ENCODE measurements around the gene MBNL1. TPM values are rescaled to one million over a fixed set of nuclear protein-coding genes. Genes with fewer than 3 reads are reported as not detected.

The MBNL1 gene
- total RNA-seq, 1 experiment from 2014 or later: 200 TPM

DNA sequence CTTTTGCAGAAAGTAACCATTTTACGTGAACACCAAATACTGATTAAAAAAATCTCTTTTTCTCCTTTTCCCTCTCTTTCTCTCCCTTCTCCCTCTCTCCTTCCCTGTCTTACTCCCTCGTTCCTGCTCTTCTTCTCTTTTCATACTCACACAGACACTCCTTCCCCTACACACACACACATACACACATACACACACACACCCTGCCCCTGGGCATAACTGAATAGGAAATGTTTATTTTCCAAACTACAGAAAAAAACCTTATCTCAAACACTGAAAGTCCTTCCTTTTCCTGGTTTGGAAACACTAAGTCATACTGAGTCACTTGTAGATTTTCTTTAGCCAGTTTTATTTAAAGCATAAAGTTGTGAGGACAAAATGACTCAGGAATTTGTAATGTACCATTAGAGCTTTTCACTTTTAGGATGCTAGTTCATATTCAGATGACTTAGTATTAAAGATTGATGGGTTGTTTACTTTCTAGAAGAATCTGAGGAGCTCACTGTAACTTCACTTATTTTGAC, 62.4 kb downstream of the MBNL1 start:
- Histone ChIP-seq H2AFZ (ENCODE audit: low read depth, low read length, poor library complexity, severe bottlenecking) (no peak overlapping the region), H3K4me3 (replicated peaks in 1 of 2; ENCODE audit: low read depth in 1 of 2, low read length in 2 of 2) (no peak overlapping the region), H3K27me3 (ENCODE audit: insufficient read depth, low read length) (no peaks in the 10 kb centered on the region), H3K9me3 (ENCODE audit: control insufficient read depth in 1 of 2, insufficient read depth in 1 of 2, low read depth in 1 of 2, low read length in 2 of 2) (no peaks in the 10 kb centered on the region), H4K20me1 (ENCODE audit: insufficient read depth) (0 out of 2 replicates have a peak, but pooled peaks cover 6% of the 10 kb centered on the region), H3K79me2 (ENCODE audit: insufficient read depth, low read length) (peaks cover 99% of the 10 kb centered on the region), H3K4me2 (ENCODE audit: low read length) (peak overlapping the region; percentile 60), H3K9me2 (ENCODE audit: insufficient read depth) (no peaks in the 10 kb centered on the region), H3K36me3 (ENCODE audit: control insufficient read depth in 1 of 2, insufficient read depth in 2 of 2, low read length in 2 of 2) (0 out of 4 replicates have a peak, but pooled peaks cover 0 to 3% of the 10 kb centered on the region in 2 experiments), H3K27ac (ENCODE audit: low read depth, low read length) (peak overlapping the region; percentile 60), H3K9ac (ENCODE audit: low read length) (peak overlapping the region; percentile 37), H3K4me1 (ENCODE audit: control insufficient read depth in 1 of 2, insufficient read depth in 2 of 2, low read length in 2 of 2) (peaks cover 50 to 53% of the 10 kb centered on the region in 2 experiments)
- POLR2A ChIA-PET: interaction anchor here (1.2 kb wide), 1 partner anchor 62 kb away, joined by 5 read pairs; the partner anchor contains the start of gene MBNL1
- intact Hi-C loops (cut with micrococcal nuclease): no loop called here
- peak; percentile 65 for DNase-seq (ENCODE audit: low read depth, low spot score)
- RAD21 ChIA-PET (ENCODE audit: low non-redundant PET in 1 of 2, low total read pairs in 2 of 2, uncharacterized antibody in 2 of 2, unreplicated experiment in 2 of 2): no interaction called here
- ATAC-seq: no peak
- BruUV-seq (replicated peaks): no TSS peak
- CTCF ChIA-PET: interaction anchor here (1.5 kb wide), 1 partner anchor 305 kb away, joined by 3 read pairs; no protein-coding TSS in a partner anchor
- TF ChIP-seq CBX3 (IDR thresholded peaks at IDR 0.05; ENCODE audit: low read depth): peak; percentile 79; the same call in 1 of the 2 replicates
- no peak for TF ChIP-seq CTCF (IDR thresholded peaks at IDR 0.05 in 2 of 3, conservative IDR thresholded peaks at IDR 0.05 in 1 of 3; ENCODE audit: borderline replicate concordance in 1 of 3, insufficient read depth in 1 of 3, low read depth in 2 of 3, low read length in 2 of 3)
- no peak for TF ChIP-seq EZH2phosphoT487 (IDR thresholded peaks at IDR 0.05; ENCODE audit: borderline replicate concordance)
- TF ChIP-seq ZFX (IDR thresholded peaks at IDR 0.05): no peak
- peak; percentile 29; the same call in 1 of the 2 replicates for TF ChIP-seq SIN3A (IDR thresholded peaks at IDR 0.05; ENCODE audit: low read depth)
- TF ChIP-seq EGR1 (IDR thresholded peaks at IDR 0.05; ENCODE audit: low read depth): peak; percentile 49; the same call in 1 of the 2 replicates
- no peak for TF ChIP-seq ATF3 (IDR thresholded peaks at IDR 0.05)
- TF ChIP-seq SP1 (IDR thresholded peaks at IDR 0.05; ENCODE audit: low read depth): peak; percentile 93
- TF ChIP-seq POLR2A (IDR thresholded peaks at IDR 0.05; ENCODE audit: borderline replicate concordance, extremely low read depth, insufficient read depth, insufficient read length): no peak
- TF ChIP-seq EZH2 (IDR thresholded peaks at IDR 0.05): no peak
- TF ChIP-seq SRF (IDR thresholded peaks at IDR 0.05; ENCODE audit: low read depth): peak; percentile 65
- TF ChIP-seq, protein P1, sequence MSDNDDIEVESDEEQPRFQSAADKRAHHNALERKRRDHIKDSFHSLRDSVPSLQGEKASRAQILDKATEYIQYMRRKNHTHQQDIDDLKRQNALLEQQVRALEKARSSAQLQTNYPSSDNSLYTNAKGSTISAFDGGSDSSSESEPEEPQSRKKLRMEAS (IDR thresholded peaks at IDR 0.05): peak; percentile 49; the same call in 1 of the 2 replicates
- TF ChIP-seq POLR2AphosphoS5 (IDR thresholded peaks at IDR 0.05; ENCODE audit: low read depth, low read length): no peak
- peak; percentile 84 for TF ChIP-seq CEBPB (IDR thresholded peaks at IDR 0.05; ENCODE audit: low read depth)
- peak; percentile 22; the same call in 1 of the 2 replicates for TF ChIP-seq RAD21 (IDR thresholded peaks at IDR 0.05; ENCODE audit: low read depth)
- TF ChIP-seq, protein P2, sequence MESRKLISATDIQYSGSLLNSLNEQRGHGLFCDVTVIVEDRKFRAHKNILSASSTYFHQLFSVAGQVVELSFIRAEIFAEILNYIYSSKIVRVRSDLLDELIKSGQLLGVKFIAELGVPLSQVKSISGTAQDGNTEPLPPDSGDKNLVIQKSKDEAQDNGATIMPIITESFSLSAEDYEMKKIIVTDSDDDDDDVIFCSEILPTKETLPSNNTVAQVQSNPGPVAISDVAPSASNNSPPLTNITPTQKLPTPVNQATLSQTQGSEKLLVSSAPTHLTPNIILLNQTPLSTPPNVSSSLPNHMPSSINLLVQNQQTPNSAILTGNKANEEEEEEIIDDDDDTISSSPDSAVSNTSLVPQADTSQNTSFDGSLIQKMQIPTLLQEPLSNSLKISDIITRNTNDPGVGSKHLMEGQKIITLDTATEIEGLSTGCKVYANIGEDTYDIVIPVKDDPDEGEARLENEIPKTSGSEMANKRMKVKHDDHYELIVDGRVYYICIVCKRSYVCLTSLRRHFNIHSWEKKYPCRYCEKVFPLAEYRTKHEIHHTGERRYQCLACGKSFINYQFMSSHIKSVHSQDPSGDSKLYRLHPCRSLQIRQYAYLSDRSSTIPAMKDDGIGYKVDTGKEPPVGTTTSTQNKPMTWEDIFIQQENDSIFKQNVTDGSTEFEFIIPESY (IDR thresholded peaks at IDR 0.05; ENCODE audit: extremely low read depth, insufficient replicate concordance, low read length): no peak
- 0 out of 2 replicates have a peak, but pooled peaks have one; percentile 28 for TF ChIP-seq ELF1 (IDR thresholded peaks at IDR 0.05; ENCODE audit: borderline replicate concordance, low read depth)
- TF ChIP-seq JUND (IDR thresholded peaks at IDR 0.05): peak; percentile 91
- TF ChIP-seq TCF7L2 (IDR thresholded peaks at IDR 0.05; ENCODE audit: borderline replicate concordance, extremely low read depth, insufficient read depth, insufficient read length): no peak
- TF ChIP-seq FOSL1 (IDR thresholded peaks at IDR 0.05; ENCODE audit: low read depth): peak; percentile 97
- TF ChIP-seq, protein P3, sequence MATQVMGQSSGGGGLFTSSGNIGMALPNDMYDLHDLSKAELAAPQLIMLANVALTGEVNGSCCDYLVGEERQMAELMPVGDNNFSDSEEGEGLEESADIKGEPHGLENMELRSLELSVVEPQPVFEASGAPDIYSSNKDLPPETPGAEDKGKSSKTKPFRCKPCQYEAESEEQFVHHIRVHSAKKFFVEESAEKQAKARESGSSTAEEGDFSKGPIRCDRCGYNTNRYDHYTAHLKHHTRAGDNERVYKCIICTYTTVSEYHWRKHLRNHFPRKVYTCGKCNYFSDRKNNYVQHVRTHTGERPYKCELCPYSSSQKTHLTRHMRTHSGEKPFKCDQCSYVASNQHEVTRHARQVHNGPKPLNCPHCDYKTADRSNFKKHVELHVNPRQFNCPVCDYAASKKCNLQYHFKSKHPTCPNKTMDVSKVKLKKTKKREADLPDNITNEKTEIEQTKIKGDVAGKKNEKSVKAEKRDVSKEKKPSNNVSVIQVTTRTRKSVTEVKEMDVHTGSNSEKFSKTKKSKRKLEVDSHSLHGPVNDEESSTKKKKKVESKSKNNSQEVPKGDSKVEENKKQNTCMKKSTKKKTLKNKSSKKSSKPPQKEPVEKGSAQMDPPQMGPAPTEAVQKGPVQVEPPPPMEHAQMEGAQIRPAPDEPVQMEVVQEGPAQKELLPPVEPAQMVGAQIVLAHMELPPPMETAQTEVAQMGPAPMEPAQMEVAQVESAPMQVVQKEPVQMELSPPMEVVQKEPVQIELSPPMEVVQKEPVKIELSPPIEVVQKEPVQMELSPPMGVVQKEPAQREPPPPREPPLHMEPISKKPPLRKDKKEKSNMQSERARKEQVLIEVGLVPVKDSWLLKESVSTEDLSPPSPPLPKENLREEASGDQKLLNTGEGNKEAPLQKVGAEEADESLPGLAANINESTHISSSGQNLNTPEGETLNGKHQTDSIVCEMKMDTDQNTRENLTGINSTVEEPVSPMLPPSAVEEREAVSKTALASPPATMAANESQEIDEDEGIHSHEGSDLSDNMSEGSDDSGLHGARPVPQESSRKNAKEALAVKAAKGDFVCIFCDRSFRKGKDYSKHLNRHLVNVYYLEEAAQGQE (IDR thresholded peaks at IDR 0.05; ENCODE audit: low read depth): no peak
